ENCODE data around the gene SMTN. TPM values are rescaled to one million over a fixed set of nuclear protein-coding genes. Genes with fewer than 3 reads are reported as not detected.
"Not testable (repeated sequence)": the region's sequence is repeated elsewhere in the genome, so short reads cannot be mapped to it uniquely, and the experiment has no call there.

Gene SMTN
- total RNA-seq, 1 experiment from 2014 or later, result 170 TPM

GRCh38 chr22:31104869-31105268 is 23.8 kb downstream of the SMTN start:
- DNase-seq (ENCODE audit: low read depth), result no peak

GRCh38 chr22:31105282-31105929 is 24.3 kb downstream of the SMTN start:
- no peak for DNase-seq (ENCODE audit: low read depth)

- DNase-seq (ENCODE audit: low read depth), result no peak
Measured at GRCh38 chr22:31106001-31106571, 25.0 kb downstream of the SMTN start.

- DNase-seq (ENCODE audit: low read depth), result peak; percentile 45
Measured at GRCh38 chr22:31106731-31107177, 25.6 kb downstream of the SMTN start.

GRCh38 chr22:31107178-31107893 is 26.2 kb downstream of the SMTN start, which contains the start of gene SELENOM:
Gene SELENOM, minus strand, starts transcription at chr22:31107568. Its CDS starts 63 bp downstream, at chr22:31107505.
- peak; percentile 98 for DNase-seq (ENCODE audit: low read depth)

GRCh38 chr22:31107894-31108218 is 26.7 kb downstream of the SMTN start:
- DNase-seq (ENCODE audit: low read depth), result no peak

GRCh38 chr22:31112547-31113091 is 31.5 kb downstream of the SMTN start:
- DNase-seq (ENCODE audit: low read depth), result not testable (repeated sequence)

GRCh38 chr22:31118046-31118820 is 37.1 kb downstream of the SMTN start:
- no peak for DNase-seq (ENCODE audit: low read depth)

GRCh38 chr22:31119026-31119717 is 38.1 kb downstream of the SMTN start:
- no peak for DNase-seq (ENCODE audit: low read depth)

- DNase-seq (ENCODE audit: low read depth), result no peak
Measured at GRCh38 chr22:31120230-31120629, 39.1 kb downstream of the SMTN start.

- no peak for DNase-seq (ENCODE audit: low read depth)
Measured at GRCh38 chr22:31120642-31121041, 39.5 kb downstream of the SMTN start.

GRCh38 chr22:31121403-31121802 is 40.3 kb downstream of the SMTN start:
- DNase-seq (ENCODE audit: low read depth), result no peak

GRCh38 chr22:31122196-31122531 is 41.0 kb downstream of the SMTN start:
- no peak for DNase-seq (ENCODE audit: low read depth)

GRCh38 chr22:31122532-31123291 is 41.6 kb downstream of the SMTN start, which contains the start of gene INPP5J:
Gene INPP5J, plus strand, starts transcription at chr22:31122966. Its CDS starts 49 bp downstream, at chr22:31123015.
- no peak for DNase-seq (ENCODE audit: low read depth)

- DNase-seq (ENCODE audit: low read depth), result no peak
Measured at GRCh38 chr22:31123292-31123602, 42.1 kb downstream of the SMTN start.

- no peak for DNase-seq (ENCODE audit: low read depth)
Measured at GRCh38 chr22:31124290-31124689, 43.2 kb downstream of the SMTN start.

- no peak for DNase-seq (ENCODE audit: low read depth)
Measured at GRCh38 chr22:31124811-31125465, 43.8 kb downstream of the SMTN start.

- no peak for DNase-seq (ENCODE audit: low read depth)
Measured at GRCh38 chr22:31125521-31126117, 44.5 kb downstream of the SMTN start.

GRCh38 chr22:31126128-31126868 is 45.2 kb downstream of the SMTN start:
- no peak for DNase-seq (ENCODE audit: low read depth)

Measured in LHCN-M2 (cell line).